Astrocyte of the spinal cord (primary cell): ENCODE results near the gene ZNF442.

Experiments used
- DNase-seq: peaks from one replicate; pipeline ENCODE4 v3.0.0; 2011; ENCODE audit warnings: low read depth, low spot score
- H3K4me3 ChIP-seq: 2 replicates; pipeline ENCODE4 v1.5.1; 2011; ENCODE audit warnings: low read depth, mild to moderate bottlenecking, low read length, moderate library complexity
- in situ Hi-C: cut with HindIII; loops from 2 replicates; pipeline ENCODE4 v1.10.0; 2017; ENCODE audit warnings: low sequenced_read_pairs
- TF ChIP-seq, protein P1 (sequence below): IDR thresholded peaks from 2 replicates; pipeline ENCODE4 v1.5.1; 2012; ENCODE audit warnings: low read depth, mild to moderate bottlenecking, low read length, inconsistent platforms

The ZNF442 gene

DNA sequence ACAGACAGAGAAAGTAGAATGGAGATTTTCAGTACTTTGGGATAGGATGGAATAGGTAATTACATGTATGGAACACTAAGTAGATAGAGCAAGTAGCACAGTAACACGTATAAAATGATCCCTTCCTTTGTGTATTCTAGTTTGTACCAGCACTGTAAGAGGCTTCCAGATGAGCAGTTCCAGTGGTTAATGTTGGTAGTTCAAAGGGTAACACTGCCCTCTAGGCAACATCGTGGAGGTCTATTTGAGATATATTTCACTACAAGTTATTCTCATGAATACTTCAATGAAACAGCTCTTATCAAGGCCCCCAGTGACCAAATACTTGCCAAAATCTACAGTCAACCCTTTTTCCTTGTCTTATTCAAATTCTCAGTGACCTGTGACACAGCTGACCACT, 18.6 kb downstream of the ZNF442 start:
- no peak for DNase-seq
- no peak overlapping the region for H3K4me3 ChIP-seq
- TF ChIP-seq, protein P1, sequence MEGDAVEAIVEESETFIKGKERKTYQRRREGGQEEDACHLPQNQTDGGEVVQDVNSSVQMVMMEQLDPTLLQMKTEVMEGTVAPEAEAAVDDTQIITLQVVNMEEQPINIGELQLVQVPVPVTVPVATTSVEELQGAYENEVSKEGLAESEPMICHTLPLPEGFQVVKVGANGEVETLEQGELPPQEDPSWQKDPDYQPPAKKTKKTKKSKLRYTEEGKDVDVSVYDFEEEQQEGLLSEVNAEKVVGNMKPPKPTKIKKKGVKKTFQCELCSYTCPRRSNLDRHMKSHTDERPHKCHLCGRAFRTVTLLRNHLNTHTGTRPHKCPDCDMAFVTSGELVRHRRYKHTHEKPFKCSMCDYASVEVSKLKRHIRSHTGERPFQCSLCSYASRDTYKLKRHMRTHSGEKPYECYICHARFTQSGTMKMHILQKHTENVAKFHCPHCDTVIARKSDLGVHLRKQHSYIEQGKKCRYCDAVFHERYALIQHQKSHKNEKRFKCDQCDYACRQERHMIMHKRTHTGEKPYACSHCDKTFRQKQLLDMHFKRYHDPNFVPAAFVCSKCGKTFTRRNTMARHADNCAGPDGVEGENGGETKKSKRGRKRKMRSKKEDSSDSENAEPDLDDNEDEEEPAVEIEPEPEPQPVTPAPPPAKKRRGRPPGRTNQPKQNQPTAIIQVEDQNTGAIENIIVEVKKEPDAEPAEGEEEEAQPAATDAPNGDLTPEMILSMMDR = no peak
- in situ Hi-C loops = no loop called here

DNA sequence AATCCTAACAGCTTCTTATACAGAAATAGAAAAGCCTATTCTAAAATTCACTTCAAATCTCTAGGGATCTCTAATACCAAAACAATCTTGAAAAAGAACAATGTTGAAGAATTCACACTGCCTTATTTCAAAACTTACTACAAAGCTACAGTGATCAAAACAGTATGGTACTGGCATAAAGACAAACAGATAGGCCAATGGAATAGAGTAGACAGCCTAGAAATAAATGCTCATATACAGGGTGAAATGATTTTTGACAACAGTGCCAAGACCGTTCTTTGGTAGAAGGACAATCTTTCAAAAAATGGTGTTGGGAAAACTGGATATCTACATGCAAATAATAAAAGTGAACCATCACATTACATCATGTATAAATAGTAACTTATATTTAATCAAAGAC, 20.3 kb downstream of the ZNF442 start:
- no peak for DNase-seq
- no peak overlapping the region for H3K4me3 ChIP-seq
- in situ Hi-C loops = no loop called here
- TF ChIP-seq, protein P1 = no peak

DNA sequence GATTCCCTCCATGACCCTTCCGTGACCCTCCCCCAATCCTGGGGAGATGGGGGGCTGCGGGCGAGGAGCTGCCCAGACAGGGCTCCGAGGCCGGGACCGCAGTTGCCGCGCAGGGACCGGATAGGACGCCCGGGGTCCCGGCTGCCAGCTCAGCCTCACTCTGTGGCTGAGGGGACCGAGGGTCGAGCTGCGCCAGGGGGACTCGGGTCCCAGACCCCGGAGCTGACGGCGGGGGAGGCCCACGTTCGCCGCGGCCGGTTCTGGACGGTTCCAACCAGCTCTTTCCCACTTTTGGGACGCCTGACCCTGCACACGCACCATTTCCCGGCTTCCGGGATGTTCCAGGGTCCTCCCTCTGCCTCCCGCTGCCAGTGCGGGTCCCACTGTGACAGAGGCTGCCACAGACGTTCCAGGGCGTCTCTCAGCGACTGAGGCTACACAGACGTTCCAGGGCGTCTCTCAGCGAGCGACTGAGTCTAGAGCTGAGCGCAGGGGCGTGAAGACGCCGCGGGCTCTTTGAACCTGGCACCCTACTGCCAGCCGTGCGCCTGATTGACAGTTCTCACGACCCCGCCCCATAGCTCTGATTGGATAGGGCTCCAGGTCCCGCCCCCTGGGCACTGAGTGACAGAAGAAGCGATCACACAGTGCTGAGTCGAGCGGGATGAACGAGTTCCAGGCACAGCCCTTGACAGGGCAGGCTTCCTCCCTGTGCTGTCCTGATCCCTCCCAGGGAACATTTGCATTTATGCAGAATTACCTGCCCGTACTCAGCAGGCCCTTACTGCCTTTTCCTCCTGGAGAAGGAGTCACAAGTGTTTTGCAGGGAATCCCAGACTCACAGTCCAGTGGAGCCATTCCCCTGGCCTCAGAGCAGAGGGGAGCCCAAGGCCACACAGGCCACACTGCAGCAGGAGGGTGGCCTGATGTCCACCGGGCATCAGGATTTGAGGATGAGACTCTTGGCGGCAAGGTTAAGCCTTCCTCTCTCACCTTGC, 32.0 kb downstream of the ZNF442 start, which contains the start of gene ZNF563:
Gene ZNF563, minus strand, starts transcription at position 472 of the 998 bp plus-strand sequence. Its CDS starts 151 bp downstream, at position 321.
- peak within 1 kb of the TSS; percentile 85 for H3K4me3 ChIP-seq
- TF ChIP-seq, protein P1 = no peak
- DNase-seq = peak; percentile 88
- in situ Hi-C loops = no loop called here

DNA sequence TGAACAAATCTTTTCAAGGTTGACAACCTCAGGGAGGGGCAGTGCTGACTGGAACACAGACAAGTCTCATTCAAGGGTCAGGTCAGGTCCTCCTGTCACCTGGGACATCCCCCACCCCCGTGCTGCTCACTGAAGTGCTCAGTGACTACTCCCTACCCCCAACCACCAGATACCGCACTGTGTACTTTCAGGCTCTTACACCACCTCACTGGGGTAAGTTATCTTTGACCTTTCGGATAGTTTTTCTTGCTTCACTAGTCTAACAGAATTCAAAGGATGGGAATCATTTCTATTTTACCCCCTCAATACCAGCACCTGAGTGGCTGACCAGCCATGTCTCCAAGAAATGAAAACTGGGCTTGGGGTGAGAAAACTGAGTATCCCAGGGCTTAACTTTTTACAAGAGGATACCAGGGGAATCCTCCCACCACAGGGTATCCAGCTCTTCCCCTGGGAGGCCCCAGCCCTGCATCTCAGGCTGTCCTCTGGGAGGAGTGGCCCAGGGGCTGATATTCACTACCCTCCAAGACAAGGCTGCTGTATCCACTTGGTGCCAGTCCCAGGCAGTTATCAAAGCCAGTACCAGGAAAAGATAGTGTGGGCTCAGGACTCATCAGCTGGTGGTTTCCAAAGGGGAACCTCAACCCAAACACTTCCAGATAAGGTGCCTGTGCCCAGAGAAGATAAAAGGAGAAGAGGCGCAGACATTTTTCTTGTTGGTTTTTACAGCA, 34.1 kb downstream of the ZNF442 start:
- H3K4me3 ChIP-seq = no peak overlapping the region
- no peak for DNase-seq
- in situ Hi-C loops = no loop called here
- TF ChIP-seq, protein P1 = no peak

DNA sequence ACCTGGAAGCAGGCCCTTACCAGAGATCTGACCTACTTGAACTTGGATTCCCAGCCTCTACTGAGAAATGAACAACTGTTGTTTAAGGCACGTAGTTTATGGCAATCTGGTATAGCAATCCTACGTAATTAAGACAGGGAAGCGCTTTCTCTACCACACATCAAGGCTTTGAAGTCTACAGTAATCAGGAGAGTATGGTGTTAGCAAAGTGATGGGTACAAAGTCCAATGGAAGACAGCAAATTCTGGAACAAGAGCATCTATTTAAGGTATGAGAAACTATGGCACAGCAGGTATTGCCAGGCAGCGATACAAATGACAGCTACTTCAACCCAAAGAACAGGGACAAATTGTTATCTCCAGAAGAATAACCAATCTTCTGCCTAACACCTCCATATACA, 35.1 kb downstream of the ZNF442 start:
- DNase-seq = no peak
- H3K4me3 ChIP-seq = no peak overlapping the region
- in situ Hi-C loops = no loop called here
- TF ChIP-seq, protein P1 = no peak

DNA sequence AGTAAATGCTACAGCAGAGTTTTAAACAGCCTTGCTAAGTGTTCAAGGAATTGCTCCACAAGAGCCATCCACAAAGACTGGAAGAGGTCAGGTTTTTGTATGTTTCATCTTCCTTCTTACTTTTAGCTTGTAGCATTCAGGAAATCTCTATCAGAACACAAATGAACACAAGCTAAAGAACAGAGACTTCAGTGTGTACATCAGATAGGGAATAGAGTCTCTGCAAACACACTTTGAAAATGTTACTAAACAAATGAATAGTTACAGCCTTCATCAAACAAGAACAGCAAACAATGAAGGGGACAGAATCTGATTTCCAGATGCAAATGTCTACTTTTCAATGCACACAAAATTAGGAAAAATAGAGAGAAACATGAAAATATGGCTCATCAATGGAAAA, 39.8 kb downstream of the ZNF442 start:
- in situ Hi-C loops = no loop called here
- H3K4me3 ChIP-seq = no peak overlapping the region
- no peak for DNase-seq
- TF ChIP-seq, protein P1 = no peak
